HG02970 (cell line): ENCODE measurements around the gene ENOX1.

ENCODE experiments used
- ATAC-seq: cut with Tn5 transposase; IDR thresholded peaks from one replicate; pipeline ENCODE4 v1.9.1; 2021; ENCODE audit warnings: mild to moderate bottlenecking, moderate library complexity, moderate number of reproducible peaks; ENCODE audit not compliant: unreplicated experiment, low FRiP score

The ENOX1 gene

DNA sequence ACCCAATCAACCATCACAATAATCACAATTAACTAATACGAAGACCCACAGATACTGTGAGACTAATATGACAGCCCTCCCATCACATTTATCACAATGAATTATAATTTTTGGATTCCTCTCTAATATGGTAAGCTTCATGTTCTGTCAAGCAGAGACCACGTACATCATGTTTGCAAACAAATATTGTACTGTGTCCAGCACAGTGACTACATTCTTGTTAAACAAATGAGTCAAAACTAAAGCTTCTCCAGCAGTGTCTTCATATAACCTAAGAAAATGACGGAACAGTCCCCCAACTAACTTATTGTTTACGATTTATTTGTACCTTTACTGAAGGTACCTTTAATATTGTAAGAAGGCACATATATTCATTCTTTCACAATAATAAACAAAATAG, 292.6 kb downstream of the ENOX1 start:
- ATAC-seq, result no peak

DNA sequence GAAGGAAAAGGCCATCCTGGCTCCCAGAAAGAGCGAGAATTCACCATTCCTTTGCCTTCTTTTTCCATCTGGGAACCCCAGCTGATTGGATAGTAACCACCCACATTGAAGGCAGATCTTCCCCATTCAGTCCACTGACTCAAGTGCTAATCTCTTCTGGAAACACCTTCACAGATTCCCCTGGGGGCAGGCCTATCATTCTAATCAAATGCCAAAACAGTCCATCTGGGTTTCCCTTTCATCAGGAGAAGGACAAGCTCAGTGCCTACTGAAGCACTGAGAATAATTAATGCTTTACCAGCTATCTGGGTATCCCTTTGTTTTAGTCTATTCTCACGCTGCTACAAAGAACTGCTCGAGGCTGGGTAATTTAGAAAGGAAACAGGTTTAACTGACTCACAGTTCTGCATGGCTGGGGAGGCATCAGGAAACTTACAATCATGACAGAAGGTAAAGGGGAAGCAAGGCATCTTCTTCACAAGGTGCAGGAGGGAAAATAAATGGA, 293.2 kb downstream of the ENOX1 start:
- no peak for ATAC-seq

DNA sequence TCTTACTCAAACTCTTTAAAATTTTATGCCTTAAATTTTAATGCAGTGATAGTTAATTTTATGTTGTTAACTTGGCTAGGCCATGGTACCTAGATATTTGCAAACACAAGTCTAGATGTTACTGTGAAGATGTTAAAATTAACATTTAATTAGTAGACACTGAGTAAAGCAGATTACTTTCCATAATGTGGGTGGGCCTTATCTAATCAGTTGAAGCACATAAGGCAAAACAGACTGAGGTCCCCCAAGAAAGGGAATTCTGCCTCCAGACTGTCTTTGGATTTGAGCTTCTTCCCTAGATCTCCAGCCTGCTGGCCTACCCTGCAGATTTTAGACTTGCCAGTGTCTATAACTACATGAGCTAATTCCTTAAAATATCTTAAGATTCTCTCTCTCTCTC, 294.0 kb downstream of the ENOX1 start:
- no peak for ATAC-seq

DNA sequence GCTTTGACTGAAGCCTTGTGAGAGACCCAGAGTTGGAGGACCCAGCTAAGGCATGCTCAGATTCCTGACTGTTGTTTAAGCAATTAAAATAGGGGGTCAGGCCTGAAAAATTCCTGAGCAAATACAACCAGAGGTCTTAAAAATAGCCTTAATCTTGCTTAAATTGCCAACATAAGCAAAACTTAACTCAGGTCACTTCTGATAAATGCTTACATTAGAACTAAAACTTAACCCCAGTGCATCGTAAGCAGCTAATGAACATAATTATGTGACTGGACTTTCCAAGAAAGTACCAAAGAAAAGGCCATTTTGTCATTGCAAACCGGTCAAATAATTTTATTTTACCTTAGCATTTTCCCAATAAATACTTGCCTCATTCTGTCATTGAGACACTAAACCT, 294.5 kb downstream of the ENOX1 start:
- no peak for ATAC-seq

DNA sequence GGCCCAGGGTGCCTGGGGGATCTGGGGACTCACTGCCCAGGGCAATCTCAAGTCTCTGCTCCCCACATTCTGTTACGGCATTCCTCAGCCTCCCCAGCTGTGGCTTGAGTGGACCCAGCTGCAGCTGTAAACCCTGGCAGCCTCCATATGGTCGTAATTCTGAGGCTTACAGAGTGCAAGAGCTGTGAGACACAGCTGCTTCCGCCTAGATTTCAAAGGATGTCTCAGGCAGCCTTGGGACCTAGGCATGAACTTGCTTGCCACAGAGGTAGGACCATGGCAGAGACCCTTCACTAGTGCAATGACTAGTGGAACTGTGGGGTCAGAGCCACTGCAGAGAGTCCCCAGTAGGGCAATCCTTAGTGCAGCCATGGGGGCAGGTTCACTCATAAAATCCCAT, 297.5 kb downstream of the ENOX1 start:
- ATAC-seq, result no peak

DNA sequence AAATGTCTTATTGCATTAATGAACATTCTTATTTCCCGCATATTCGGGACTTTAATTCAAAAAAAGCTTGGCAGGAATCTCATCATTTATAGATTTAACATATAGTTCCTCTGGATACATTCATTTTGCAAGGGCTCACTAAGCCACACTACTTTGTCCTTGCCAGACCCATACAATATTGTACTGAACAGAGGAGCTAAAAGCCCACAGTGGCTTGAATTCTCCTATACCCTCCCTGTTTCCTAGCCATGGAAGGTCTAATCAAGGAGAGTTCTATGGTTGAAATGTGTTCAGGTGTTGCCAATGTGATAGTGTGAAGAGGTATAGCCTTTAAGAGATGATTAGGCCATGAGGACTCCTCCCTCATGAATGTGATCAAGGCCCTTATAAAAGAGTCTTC, 298.9 kb downstream of the ENOX1 start:
- no peak for ATAC-seq

DNA sequence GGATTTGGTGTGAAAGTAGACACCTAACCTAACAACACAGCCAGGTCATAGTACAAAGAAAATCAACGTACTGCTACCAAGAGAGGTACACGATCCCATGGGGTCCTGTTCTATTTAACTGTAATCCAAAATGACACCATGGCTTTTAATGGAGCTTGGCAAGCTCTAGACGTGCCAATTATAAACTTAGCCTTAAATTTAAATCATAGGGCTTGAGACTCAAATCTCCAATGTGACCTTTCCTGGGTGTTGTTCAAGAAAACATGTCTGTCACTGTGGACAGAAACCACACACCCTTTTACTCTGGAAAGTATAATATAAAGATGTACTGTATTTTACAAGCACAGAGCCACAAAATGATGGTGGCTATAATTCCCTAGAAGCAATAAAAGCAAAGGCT, 299.3 kb downstream of the ENOX1 start:
- no peak for ATAC-seq

DNA sequence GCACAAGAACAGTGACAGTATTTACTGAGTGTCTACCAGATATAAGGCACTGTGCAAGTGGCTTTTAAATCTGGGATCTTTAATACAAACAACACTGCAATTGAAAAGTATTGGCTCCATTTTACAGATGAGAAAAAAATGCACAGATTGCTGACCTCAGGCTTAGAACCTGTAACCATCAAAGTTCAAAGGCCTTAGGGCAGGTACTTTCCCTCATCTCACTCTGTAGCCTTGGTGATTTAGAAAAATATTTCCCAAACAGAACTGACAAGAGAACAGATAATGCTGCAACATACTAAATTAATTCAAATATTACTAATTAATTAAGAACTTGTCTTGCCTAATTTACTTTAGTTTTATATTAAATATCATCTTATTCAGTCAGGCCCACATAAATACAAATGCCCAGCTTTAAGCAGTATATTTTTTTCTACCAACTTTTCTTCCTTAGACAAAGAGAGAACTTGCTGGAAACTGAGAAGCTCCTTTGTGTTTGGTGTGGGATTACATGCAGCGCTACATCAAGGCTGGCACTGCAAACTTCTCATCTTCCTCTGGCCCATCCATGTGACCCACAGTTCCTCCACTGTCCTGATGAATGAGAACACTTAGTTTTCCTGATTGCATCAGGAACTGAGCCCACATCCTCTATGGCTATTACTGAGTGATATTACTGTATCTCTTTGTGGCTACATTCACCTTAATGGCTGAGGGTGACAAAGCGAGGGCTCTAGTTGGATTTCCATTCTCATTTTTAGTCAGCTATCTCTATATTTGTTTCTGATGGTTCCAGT, 302.1 kb downstream of the ENOX1 start:
- ATAC-seq, result no peak

DNA sequence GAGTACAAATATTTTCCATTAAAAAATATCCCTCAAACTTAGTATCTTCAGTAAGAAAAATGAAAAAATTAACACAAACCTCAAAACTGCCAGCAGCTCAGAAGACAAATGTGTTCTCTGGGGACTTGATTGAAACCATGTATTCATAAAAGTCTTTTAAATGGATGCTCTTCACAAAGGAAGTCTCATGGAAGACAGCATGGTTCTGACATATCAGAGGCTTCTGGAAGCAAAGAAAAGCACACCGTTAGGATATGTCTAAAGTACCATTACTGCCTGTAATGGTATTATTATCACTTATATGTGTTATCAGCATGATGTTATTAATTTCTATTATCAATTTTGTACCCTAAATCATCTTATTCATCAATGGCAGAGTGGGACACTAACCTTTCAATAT, 302.8 kb downstream of the ENOX1 start:
- no peak for ATAC-seq

DNA sequence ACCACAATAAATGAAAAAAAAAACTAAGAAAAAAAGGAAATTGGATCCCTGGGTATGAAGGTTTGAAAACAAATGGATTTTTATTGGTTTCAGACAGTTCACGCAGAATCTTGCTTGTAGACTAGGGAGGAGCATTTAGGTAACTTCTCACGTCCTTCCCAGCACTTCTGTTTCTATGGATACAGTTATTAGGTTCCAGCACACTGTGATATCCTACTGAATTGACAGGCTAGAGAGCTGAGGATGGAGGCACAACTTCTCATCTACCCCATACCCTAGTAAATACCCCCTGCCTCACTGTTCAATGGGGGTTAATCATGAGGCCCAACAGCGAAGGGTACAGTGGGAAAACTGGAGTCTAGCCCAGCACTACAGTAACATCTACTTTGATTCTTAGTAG, 304.1 kb downstream of the ENOX1 start:
- ATAC-seq, result no peak

DNA sequence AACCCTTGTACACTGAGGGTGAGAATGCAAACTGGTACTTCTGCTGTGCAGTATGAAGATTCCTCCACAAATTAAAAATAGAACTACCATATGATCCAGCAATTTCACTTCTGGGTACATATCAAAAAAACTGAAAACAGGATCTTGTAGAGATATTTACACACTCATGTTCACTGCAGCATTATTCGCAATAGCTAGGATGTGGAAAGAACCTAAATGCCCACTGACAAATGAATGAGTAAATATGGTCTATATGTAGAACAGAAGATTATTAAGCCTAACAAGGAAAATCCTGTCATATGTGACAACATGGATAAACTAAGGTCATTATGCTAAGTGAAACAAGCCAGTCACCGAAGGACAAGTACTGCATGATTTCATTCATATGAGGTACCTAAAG, 304.7 kb downstream of the ENOX1 start:
- ATAC-seq, result no peak

DNA sequence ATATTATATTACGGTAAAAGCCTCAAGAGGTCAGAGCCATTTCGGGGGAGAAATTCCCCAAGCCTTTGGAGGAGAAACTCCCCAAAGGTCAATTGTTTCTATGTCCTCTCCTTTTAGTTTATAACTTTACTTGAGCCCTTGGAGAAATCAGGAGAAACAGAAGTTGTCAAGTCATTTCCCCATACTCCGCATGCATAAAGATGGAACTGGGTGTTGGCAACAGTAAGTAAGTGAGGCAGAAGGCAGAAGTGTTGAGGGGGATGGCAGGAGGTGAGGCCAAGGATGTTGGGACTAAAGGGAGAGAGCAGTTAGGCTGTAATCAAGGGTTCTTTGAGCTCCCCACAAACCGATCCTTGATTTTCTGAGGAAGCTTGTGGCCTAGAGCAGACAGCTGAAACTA, 307.9 kb downstream of the ENOX1 start:
- ATAC-seq, result no peak

DNA sequence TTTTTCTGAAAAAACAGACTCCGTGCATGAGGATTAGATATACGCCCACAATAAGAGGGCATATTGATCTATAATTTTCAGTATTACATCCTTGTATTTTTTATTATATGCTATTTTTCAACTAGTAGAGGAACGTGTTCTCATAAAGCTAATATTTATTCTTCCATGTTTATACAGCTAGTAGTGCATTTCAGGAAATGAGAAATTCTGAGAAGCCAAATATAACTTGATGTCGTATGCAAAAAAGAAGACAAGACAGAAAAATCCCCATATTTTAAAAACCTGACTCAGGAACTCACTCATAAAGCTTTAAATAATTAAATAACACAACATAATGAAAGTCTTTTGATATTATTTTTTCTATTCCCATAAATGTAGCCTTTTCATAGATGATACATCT, 308.6 kb downstream of the ENOX1 start:
- no peak for ATAC-seq

DNA sequence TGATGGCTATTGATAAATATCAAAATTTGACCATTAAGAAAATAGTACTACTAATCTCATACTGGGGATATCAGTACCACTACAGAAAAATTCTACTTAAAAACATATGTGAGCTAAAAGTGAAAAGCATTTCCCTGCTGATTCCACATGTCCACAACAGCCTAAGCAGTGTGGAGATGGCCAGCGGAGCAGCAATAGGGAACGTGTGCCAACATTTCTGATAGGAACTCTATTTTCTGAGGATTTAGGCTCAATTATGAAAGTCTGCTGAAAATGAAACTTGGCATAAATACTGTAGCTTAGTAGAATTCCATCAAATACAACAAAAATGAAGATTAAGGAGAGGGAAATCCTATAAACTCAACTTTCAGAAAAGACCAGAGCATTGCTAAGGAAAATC, 311.6 kb downstream of the ENOX1 start:
- ATAC-seq, result no peak

DNA sequence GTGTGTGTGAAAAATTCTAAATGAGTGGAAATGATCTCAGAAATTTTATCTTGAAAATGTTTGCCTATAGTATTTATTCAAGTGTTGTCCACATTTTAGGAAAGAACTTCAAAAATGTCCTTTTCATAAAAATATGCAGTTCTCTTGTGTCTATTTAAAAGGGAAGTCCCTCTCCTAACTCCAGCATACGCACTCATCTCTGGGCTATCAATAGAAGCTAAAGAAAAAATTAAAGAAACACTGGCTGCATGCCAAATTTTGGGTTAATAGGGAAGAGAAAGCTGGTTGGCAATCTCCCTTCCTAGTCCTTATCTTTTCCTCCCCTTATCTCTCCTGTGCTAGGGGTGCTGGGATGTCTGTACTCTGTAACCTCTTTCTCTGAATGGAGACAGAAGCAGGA, 313.3 kb downstream of the ENOX1 start:
- no peak for ATAC-seq

DNA sequence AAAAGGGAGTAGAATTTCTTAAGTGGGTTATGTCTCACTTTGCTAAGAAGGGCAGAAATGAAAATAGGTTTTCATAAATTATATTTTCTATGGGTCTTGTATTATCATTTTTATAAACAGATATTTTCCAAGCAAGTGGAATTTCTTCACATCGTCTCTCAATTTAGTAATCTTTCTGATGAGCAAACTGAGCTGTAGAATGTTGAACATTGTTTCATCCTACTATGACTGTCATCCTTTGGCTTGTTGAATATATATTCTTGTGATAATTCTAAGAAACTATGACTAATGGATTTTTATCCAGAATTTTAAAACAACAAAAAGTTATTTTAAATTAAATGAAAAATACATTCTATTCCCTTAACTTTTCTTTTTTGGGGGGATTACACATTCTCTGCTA, 313.8 kb downstream of the ENOX1 start:
- no peak for ATAC-seq

DNA sequence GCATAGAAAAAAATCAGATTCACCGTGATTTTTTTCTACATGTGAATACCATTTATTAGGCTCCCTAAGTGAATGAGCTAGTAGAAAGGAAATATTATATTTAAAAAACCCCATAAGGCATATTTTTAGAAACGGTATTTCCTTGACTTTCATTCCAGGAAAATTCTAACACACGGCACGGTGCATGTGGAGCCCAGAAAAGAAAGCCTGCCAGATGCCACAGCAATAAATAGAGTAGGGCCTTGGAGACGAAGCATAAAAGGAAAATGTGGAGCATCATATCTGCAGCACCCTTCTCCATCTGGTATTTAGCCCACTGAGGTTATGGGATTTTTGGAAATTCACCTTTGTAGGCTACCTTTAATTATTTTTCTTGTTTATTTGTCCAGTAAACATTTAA, 314.4 kb downstream of the ENOX1 start:
- ATAC-seq, result no peak

DNA sequence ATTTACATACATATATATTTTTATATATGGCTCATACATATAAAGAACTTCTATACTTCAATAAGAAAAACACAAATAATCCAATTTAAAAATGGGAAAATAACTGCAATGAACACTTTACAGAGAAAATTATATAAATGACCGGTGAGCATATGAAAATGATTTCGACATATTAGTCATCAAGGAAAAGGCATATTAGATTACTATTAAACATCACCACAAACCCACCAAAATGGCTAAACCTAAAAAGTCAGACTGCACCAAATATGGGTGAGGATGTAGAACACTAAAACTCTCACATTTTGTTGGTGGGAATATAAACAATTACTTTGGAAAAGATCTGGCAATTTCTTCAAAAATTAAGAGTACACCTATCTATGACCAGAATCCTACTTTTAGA, 316.2 kb downstream of the ENOX1 start:
- no peak for ATAC-seq

DNA sequence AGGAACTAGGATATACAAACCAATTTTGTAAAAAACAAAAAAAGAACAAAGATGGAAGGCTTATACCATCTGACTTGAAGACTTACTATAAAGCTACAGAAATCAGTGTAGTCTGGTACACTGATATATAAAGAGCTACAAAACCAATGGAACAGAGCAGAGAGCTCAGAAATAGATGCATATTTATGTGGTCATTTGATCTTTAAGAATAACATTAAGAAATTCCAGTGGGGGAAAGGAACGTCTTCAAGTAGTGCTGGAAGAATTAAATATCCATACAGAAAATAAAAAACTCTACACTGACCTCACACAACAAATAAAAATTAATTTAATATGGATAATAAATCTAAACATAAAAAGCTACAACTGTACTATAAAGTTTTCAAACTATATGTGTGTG, 317.0 kb downstream of the ENOX1 start:
- ATAC-seq, result no peak

DNA sequence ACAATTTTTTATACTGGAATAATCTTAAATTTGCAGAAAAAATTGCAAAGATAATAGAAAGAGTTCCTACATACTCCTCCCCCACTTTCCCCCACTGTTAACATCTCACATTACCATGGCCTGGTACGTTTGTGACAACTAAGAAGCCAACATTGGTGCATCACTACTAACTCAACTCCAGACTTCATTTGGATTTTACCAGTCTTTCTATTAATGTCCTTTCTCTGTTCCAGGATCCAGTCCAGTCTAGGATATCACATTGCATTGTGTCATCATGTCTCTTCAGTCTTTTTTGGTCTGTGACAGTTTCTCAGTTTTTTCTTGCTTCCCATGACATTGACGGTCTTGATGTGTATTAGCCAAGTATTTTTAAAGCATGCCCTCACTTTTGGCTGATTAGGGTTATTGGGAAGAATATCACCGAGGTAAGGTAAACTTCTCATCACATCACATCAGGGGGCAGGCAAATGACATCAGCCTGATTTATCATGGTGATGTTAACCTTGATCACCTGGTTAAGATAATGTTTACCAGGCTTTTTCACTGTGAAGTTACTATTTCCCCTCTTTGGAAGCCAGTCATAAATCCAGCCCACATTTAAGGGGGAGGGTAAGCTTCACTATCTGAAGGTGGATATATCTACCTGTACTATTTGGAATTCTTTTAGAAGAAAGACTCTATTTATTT, 322.1 kb downstream of the ENOX1 start:
- ATAC-seq, result no peak

DNA sequence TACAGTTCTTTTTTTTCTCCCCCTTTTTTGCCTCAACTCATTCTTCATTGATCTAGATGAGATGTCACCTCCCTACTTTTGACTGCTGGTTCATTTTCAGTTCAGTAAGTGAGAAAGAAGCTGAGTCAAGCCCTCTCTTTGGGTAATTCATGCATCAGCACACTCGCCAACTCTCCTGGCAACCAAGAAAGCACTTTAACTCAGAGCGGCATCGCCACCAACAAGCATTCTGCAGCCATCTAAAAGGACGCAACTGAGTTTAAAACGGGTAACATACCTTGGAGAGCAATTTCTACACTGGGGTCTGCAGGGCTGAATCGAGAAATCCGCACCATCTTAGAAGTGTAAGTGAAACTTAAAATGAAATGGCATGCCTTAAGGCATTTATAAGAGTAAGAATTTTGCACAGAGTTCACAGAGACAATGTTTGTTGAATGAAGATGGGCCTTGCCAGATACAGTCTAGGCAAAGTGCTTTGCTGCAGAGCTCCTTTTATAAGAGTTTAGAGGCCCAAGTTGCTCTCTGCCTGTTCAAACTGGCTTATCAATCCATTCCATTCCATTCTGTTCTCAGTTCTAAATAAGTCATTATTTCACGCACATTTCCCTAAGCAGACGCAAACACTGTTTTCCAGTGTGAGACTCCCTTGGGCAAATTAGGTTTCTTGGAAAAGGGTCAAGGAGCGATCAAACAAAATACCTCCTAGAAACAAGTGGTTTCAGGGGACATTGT, 338.0 kb downstream of the ENOX1 start:
- no peak for ATAC-seq
